GM18870 (cell line): Measurements from ENCODE around the gene RIC1.
A peak's percentile ranks its signal among the peaks of the same experiment; 100 is the strongest.
"Not testable (repeated sequence)": the region's sequence is repeated elsewhere in the genome, so short reads cannot be mapped to it uniquely, and the experiment has no call there.

Source experiments
- ATAC-seq: cut with Tn5 transposase; IDR thresholded peaks from one replicate; pipeline ENCODE4 v1.9.1; 2021; ENCODE audit warnings: moderate library complexity; ENCODE audit not compliant: unreplicated experiment

RIC1 gene

GRCh38 chr9:5628530-5629311 is at the start of gene RIC1:
TSS of gene RIC1 (plus strand) at chr9:5629107. CDS start at chr9:5629310, 203 bp downstream.
- ATAC-seq = peak; percentile 33

DNA sequence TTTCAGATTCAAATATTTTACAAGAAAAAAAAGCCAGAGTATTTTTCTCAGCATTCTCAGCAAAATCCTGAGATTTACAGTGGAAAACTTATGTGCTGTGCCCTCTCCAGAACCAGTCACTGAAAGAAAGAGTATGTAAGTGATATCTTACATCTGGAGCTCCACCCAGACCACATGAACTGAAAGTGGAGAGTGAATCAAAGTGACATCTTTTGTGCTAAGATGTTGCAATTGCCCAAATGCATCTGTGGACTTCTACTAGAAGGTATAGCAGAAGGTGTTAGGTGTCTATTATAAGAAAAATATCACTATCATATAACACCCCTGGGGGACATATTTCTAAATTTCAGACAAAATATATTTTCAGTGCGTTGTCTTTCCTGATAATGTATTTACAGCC is 49.0 kb upstream of the RIC1 start:
- ATAC-seq = no peak

DNA sequence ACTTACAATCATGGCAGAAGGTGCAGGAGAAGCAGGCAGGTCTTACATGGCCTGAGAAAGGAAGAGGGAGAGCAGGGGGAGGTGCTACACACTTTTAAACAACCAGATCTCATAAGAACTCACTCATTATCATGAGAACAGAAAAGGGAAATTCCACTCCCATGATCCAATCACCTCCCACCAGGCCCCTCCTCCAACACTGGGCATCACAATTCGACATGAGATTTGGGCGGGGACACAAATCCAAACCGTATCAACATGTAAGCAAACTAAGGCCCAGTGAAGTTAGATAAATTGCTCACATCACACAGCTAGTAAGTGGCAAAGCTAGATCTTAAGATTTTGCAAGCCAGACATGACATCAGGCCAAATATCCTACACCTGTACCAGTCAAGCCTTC is 48.3 kb upstream of the RIC1 start:
- no peak for ATAC-seq

- ATAC-seq = not testable (repeated sequence)
Observed at GRCh38 chr9:5581706-5582105, 47.2 kb upstream of the RIC1 start.

GRCh38 chr9:5582835-5583195 is 46.1 kb upstream of the RIC1 start:
- peak; percentile 40 for ATAC-seq

GRCh38 chr9:5586391-5586802 is 42.5 kb upstream of the RIC1 start:
- ATAC-seq = peak; percentile 38

GRCh38 chr9:5587024-5587423 is 41.9 kb upstream of the RIC1 start:
- ATAC-seq = no peak

GRCh38 chr9:5592231-5592630 is 36.7 kb upstream of the RIC1 start:
- no peak for ATAC-seq

DNA sequence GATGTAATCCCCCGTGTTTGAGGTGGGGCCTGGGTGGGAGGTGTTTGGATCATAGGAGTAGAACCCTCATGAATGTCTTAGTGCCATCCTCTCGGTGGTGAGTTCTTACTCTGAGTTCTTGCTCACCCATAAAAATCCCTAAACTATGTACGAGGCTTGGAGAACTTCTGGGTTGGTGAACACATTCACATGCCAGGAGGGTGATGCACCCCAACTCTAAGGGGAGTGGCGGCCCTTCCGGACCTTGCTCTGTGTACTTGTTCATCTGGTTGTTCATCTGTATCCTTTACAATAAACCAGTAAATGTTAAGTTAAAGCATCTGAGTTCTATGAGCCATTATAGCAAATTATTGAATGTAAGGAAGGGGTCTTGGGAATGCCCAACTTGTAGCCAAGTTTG is 36.0 kb upstream of the RIC1 start:
- no peak for ATAC-seq

- ATAC-seq = peak; percentile 74
Observed at GRCh38 chr9:5593904-5594303, 35.0 kb upstream of the RIC1 start.

- no peak for ATAC-seq
Observed at GRCh38 chr9:5596173-5596572, 32.7 kb upstream of the RIC1 start.

DNA sequence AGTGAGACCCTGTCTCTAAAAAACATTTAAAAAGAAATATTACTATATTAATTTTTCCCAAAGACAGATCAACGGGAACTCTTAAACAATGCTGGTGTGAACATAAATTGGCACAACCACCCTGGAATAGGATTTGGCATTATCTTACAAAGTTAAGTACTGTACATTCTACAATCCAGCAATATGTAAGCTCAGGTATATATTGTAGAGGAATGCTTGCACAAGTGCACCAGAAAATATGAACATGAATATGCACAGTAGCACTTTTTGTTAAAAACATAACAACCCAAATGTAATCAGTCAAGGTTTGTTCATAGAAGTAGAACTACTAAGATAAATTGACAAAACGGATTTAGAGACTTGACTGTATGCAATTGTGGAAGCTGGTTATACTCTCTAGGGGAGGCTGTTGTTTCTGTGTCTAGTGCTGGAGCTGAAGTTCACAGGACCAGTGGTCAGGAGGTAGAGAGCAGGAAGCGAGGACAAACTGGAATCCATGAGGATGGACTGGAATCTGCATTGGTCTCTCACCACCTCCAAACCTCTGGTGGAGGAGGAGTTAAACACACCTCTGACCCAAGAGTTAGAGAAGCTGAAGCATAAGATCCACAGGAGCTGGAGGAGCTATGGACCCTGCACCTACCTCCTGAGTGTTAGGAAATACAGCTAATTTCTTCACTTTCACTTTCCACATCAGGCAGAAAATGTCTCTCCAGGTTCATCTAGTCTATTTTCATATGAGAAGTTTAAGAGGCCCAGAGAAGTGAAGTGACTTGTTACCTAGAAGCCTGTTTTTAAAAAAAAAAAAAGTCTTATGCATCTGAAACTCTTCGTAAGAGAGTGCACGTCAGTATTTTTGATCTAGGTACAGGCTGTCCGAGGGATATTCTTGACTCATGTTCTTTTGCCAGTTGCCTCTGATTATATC is 20.3 kb upstream of the RIC1 start:
- ATAC-seq = no peak

DNA sequence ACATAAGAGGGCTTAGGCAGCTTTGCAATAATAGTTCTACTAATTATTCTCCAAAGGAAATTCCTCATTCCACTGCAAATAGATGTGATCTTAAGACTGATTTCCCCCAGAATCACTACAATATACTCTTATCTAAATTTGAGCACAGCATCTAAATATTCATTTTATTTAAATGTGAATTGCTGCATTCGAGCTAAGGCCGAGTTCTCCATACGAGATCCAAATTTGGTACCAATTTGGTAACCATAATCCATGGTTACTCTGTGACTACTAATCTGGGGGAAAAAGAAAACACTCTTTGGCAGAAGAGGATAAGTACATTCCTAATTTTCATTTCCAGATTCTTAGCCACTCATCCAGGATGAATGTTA is 19.7 kb upstream of the RIC1 start:
- ATAC-seq = no peak

- ATAC-seq = no peak
Observed at GRCh38 chr9:5610491-5610890, 18.4 kb upstream of the RIC1 start.

DNA sequence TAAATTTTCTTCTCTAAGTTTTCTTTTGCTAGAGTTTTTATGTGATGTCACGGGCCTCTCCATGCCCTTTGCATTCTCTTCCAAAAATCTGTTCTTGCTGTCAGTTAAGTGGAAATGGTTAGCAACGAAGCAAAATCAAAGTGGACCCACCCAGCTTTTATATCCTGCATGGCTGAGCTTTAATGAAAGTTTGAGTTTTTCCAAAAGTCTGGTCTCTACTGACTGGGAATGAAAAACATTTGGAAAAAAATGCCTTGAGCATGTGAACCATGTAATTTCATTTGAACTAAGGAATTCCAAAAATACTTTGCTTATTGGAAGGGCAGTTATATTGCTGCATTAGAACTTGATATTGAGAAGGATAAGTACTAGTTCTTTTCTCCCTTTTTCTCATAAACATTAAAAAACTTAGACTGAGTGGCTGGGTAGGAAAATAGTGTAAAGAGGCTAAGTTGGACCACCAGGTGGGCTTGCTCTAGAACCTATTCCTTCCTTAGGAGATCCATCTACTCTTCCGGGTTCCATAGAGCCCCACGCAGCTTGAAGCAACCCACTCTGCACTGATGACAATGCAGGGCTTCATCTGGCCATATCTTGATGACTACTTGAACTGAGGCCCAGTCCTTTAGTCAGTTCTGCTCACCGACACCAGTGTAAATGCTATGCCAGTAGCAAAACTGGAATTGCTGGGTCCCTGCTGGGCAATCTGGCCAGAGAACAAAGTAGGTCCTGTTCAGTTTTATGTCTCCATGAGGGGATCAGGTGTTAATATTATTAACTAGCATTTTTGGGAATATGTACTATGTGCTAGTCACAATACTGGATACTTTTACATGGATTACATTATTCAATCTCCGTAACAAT is 17.4 kb upstream of the RIC1 start:
- ATAC-seq = no peak

DNA sequence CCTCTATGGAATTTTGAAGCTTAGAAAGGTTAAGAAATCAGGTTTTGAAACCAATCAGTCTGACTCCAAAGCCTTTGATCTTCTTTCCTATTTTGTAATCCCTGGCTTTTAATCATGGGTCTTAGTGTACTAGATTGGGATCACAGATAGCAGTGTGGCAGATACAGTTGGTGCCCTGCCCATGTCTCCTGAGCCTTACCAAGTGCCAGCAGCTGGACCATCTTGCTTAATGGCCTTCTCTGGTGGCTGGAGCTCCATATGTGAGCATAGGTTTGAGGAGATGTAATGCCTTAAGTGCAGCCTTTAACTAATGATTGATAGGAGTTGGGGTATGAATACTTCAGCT is 16.7 kb upstream of the RIC1 start:
- ATAC-seq = no peak

DNA sequence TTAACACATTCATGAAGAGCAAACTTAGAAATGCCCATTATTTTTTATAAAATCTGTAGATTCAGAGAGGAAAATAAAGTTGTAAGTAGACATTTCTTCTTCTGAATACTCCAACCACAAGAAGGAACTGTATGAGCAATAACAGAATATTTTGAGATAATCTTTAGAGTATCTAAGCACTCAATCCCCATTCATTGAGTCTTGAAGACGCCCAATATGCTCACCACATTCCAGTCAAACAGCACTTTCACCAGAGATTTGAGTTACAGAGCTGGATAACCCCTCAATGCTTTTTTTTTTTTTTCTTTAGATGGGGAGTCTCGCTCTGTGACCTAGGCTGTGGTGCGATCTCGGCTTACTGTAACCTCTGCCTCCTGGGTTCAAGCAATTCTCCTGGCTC is 14.7 kb upstream of the RIC1 start:
- ATAC-seq = no peak

DNA sequence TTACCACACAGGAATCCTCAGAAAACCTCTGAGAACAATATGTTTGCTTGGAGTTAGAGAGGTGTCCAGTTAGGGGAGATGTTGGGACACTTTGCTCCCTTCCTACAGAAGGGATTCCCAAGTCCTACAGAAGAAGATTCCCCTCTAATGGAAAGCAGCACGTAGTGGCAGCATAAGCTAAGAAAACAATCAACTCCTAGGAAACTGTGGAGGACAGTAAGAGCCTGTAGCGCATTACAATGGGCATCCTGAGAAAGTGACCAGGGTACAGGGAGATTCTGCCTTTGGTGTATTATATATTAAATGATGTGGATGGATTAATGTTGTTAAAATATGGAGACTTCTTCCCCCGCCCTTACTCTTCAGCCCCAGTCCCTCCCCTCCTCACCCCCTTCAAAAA is 13.9 kb upstream of the RIC1 start:
- no peak for ATAC-seq

DNA sequence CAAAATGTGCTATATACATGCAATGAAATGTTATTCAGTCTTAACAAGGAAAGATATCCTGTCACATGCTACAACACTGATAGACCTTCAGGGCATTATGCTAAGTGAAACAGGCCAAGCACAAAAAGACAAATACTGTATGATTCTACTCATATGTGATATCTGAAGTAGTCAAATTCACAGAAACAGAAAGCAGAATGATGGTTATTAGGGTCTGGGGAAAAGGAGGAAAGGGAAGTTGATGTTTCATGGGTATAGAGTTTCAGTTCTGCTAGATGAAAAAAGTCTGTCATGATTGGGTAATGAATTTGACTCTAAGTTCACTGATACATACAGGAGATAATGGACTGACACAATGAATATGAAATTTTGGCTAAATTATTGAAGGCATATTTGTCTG is 11.2 kb upstream of the RIC1 start:
- ATAC-seq = peak; percentile 97

DNA sequence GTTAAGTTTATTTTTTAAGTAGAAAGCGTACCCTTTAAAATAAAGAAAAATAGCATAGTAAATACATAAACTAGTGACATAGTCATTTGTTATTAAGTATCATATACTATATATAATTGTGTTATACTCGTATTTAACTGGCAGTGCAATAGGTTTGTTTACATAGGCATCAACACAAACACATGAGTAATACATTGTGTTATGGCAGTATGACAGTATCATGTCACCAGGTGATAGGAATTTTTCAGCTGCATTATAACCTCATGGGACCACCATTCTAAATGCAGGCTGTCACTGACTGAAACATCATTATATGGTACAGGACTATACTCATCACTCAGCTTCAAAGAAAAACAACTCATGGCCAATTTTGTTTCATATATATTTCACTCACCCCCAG is 8.4 kb upstream of the RIC1 start:
- ATAC-seq = no peak

GRCh38 chr9:5621327-5621726 is 7.6 kb upstream of the RIC1 start:
- no peak for ATAC-seq
